NOMO-1 treated with dmso at 0.1 percent for 144 hours (cell line): Measurements from ENCODE around the gene SOCS6.
A peak's percentile ranks its signal among the peaks of the same experiment; 100 is the strongest.
"Not testable (repeated sequence)": the region's sequence is repeated elsewhere in the genome, so short reads cannot be mapped to it uniquely, and the experiment has no call there.

ENCODE experiments used
- DNase-seq: peaks from one replicate; lab custom pipeline; 2025; ENCODE audit not compliant: unreplicated experiment; lab: John Stamatoyannopoulos, UW

SOCS6 gene

GRCh38 chr18:70321616-70322015, 32.8 kb downstream of the SOCS6 start:
- no peak for DNase-seq

DNA sequence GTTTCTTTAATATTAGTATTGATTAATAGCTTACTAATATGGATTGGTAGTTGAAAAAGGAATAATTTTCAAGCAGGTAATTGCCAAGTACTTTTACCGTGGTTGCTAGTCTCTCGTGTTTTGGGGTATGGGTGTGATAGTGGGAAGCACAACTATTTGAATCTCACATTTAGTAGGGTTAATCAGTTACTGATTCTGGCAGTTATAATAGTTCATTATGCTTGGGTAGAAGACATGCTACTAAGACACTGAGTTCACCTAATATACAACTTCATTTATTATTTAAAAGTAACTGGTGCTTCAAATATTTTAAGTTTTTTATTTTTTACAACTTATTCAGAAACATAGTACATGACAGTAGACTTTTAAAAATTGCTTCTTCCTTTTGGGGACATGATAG, 33.5 kb downstream of the SOCS6 start:
- no peak for DNase-seq

- DNase-seq = no peak
Measured at GRCh38 chr18:70322928-70323327, 34.1 kb downstream of the SOCS6 start.

GRCh38 chr18:70324897-70325296, 36.1 kb downstream of the SOCS6 start:
- DNase-seq = no peak

- DNase-seq = no peak
Measured at GRCh38 chr18:70326255-70326654, 37.4 kb downstream of the SOCS6 start.

DNA sequence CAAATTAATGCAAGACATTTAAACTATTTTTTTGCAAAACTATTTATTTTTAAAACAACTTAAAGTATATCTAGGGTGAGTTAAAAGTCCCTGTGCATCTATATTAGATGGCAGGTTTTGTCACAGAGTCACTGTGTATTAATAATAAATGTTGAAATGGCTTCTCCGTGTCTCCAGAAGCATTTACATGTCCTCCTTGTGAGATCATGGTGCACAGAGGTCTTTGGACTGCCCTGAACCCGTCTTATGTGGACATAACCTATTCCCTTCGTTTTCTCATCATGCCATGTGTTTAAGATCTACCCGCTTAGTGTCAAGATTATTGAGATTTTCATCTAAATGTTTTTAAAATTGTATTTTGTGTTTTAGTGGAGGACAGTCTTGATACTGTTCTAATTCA, 39.3 kb downstream of the SOCS6 start:
- no peak for DNase-seq

GRCh38 chr18:70329071-70329470, 40.2 kb downstream of the SOCS6 start:
- DNase-seq = no peak

DNA sequence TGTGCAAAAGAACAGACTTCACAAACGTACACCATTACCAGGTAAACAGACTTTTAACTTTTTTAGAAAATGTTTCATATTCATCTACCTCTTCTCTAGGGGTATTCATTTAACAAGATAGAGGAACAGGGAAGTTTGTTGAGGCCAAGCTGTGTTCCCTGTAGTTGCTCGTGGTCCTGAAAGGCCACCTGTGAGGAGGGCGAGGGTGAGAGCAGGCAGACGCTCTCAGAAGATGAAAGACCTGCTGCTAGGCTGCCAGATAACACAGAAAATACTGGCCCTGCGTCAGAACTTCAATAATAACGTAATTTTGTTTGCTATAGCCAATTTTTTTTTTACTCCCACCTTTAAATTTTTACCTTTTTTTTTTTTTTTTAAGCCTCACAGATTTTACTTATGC, 42.0 kb downstream of the SOCS6 start:
- DNase-seq = no peak

DNA sequence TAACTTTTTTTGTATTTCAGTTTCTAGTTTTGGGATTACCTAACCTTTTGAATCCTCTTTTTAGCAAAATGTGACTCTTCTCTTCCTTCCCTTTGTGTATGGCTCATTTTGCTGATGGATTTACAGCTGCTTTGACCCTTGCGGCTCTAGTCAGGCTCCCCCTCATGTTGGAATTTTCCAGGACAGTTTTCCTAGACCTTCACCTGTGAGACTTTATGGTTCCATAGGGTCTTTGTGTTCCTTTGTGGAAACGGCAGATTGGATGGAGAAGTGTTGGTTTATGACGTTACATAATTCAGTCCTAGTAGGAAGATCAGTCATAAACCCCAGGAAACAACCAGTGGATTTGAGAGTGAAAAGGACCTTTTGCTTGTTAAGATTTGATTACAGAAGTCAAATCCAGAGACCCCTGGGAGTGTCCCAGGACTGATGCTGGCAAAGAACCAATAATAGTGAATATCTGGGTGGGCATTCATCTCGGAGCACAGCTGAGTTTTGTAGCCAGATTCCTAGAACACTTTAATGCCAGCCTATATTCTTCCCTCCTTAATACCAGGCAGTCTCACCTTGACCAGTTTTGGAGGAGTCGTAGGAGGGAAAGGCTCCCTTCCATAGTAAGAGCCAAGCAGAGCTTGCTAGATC, 42.7 kb downstream of the SOCS6 start:
- DNase-seq = no peak

DNA sequence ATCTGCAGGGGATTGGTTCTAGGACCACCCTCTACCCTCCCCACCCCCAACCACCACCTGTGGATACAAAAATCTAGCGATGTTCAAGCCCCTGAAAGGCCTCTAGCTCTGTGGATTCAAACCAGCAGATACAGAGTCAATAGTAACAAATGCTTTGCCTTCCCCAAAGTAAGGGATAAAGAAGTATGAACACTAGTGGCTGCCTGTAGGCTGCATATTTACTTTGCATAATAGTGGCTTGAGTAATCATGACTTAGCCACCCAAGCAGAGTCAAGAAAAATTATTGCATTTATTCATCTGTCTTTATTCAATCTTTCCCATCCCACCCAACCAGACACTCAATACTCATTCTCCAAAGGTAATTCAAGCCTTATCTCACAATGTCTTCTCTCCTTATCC, 43.8 kb downstream of the SOCS6 start:
- DNase-seq = no peak

DNA sequence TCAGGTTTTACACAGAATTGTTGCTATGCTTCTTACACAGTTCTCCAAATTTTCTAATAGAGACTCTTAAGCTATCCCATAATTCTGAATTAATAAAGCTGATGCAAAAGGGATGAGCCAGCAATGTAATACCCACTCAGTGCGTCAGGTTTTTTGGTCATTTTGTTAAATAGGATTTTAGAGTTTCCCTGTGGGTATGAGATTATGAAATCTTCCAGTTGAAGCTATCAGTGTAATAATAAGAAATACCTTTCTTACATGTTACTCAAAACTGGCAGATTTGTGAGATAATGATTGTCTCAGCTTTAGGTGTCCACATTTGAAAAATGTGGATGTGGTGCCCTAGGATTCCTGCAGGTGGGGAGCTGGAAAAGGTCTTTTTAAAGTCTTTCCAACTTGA, 44.5 kb downstream of the SOCS6 start:
- DNase-seq = no peak

- DNase-seq = no peak
Measured at GRCh38 chr18:70333757-70334156, 44.9 kb downstream of the SOCS6 start.

DNA sequence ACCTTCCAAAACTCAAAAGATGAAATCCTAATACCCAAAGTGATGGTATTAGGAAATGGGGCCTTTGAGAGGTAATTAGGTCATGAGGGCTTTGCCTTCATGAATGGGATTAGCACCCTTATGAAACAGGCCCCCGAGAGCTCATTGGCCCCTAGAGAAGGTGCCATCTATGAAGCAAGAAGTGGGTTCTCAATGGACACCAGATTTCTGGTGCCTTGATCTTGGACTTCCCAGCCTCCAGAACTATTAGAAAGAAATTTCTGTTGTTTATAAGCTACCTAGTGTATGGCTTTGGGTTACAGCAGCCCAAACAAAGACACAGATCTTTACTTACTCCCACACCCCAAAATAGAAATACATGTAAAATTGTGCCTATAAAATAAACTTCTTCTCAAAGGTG, 45.4 kb downstream of the SOCS6 start:
- no peak for DNase-seq

GRCh38 chr18:70334728-70335329, 46.0 kb downstream of the SOCS6 start:
- no peak for DNase-seq

GRCh38 chr18:70335892-70336726, 47.3 kb downstream of the SOCS6 start:
- DNase-seq = no peak

GRCh38 chr18:70337139-70337972, 48.5 kb downstream of the SOCS6 start:
- DNase-seq = peak; percentile 2

DNA sequence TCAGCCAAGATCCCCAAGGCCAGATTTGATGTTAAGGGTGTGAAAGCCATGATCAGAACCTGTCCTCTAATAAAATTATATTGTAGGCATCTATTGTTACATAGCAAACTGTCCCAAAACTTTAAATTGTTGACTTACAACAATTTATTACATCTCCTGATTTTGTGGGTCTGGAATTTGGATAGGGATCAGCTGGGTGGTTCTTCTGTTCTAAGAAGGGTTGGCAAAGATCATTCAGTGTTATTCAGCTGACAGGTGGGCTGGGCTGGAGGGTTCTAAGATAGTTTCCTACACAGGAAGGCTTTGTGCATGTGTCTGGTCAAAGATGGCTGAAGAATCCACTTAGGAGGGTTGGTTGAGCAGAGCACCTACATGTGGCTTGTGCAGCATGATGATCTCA, 50.0 kb downstream of the SOCS6 start:
- no peak for DNase-seq

- DNase-seq = no peak
Measured at GRCh38 chr18:70339915-70340314, 51.1 kb downstream of the SOCS6 start.

GRCh38 chr18:70348481-70348880, 59.6 kb downstream of the SOCS6 start:
- not testable (repeated sequence) for DNase-seq

DNA sequence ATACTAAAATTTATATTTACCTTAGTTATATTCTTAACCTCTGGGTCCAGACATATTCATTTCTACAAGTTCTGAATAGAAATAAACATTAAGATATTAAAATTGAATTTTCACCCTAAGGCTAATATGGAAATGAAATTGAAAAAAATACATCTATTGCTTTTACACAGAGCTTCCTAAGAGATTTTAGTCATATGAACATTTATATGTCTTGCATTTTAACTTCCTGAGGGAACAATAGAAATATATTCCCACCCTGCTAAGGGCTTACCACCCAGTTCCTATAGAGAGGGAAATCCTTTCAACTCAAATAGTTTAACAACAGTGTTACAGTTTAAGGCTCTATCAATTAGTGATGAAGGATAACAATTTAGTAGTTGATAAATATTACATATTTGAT, 60.5 kb downstream of the SOCS6 start:
- no peak for DNase-seq

DNA sequence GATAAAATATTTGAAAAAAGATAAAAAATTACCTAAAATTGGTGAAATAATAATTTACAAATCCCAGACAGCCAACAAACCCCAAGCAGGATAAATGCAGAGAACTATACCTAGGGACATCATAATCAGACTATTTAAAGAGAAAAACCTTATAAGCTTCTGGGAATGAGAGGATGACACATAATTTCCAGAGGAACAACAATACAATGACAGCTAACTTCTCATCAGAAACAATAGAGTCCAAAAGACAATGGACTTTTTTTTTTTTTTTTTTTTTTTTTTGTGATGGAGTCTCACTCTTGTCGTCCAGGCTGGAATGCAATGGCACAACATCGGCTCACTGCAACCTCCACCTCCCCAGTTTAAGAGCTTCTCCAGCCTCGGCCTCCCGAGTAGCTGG, 65.2 kb downstream of the SOCS6 start:
- no peak for DNase-seq
